Muscle of back (tissue), 11 donors: ENCODE data around the gene TP53TG5. TPM values are rescaled to one million over a fixed set of nuclear protein-coding genes. Genes with fewer than 3 reads are reported as not detected.
A peak's percentile ranks its signal among the peaks of the same experiment; 100 is the strongest.

Experiments used
- DNase-seq, 3 donors: peaks; one replicate each; pipeline versions ENCODE4 v3.0.0 to v3.0.0-alpha.2; 2013
- polyA plus RNA-seq, 10 donors: library from polyadenylated mRNA; unstranded; fragments of 120-200 nt; gene quantifications; one replicate each; pipeline ENCODE4 v1.2.1, GENCODE V29; 2013; ENCODE audit not compliant: insufficient read length in 10 of 10

Gene TP53TG5
- polyA plus RNA-seq, 10 donors: 0.41 to 1.4 (median 0.68) TPM

- peak in 1 of 3 donors; percentile 67 for DNase-seq
Observed at GRCh38 chr20:45347936-45348778, 30.0 kb downstream of the TP53TG5 start, which contains the start of gene SDC4. Gene SDC4, minus strand, starts transcription at chr20:45348424. Its CDS starts 40 bp downstream, at chr20:45348384.

- DNase-seq: no peak
Observed at GRCh38 chr20:45347297-45347935, 30.7 kb downstream of the TP53TG5 start.

- no peak for DNase-seq
Observed at GRCh38 chr20:45346851-45347250, 31.3 kb downstream of the TP53TG5 start.

- no peak for DNase-seq
Observed at GRCh38 chr20:45346291-45346718, 31.8 kb downstream of the TP53TG5 start.

GRCh38 chr20:45345104-45345936, 32.8 kb downstream of the TP53TG5 start:
- DNase-seq: no peak

GRCh38 chr20:45344168-45344860, 33.8 kb downstream of the TP53TG5 start:
- peak in 1 of 3 donors; percentile 66 for DNase-seq

GRCh38 chr20:45343532-45344167, 34.5 kb downstream of the TP53TG5 start:
- no peak for DNase-seq

- DNase-seq: no peak
Observed at GRCh38 chr20:45342855-45343531, 35.1 kb downstream of the TP53TG5 start.

GRCh38 chr20:45341939-45342854, 35.9 kb downstream of the TP53TG5 start:
- DNase-seq: peak in 1 of 3 donors; percentile 37

- no peak for DNase-seq
Observed at GRCh38 chr20:45341579-45341938, 36.6 kb downstream of the TP53TG5 start.

- no peak for DNase-seq
Observed at GRCh38 chr20:45340951-45341350, 37.2 kb downstream of the TP53TG5 start.

- no peak for DNase-seq
Observed at GRCh38 chr20:45340236-45340847, 37.8 kb downstream of the TP53TG5 start.

GRCh38 chr20:45339799-45340198, 38.3 kb downstream of the TP53TG5 start:
- no peak for DNase-seq

- DNase-seq: no peak
Observed at GRCh38 chr20:45339084-45339483, 39.0 kb downstream of the TP53TG5 start.

GRCh38 chr20:45338121-45339030, 39.7 kb downstream of the TP53TG5 start:
- DNase-seq: no peak

GRCh38 chr20:45337367-45338120, 40.6 kb downstream of the TP53TG5 start:
- peak in 1 of 3 donors; percentile 76 for DNase-seq
